Measurements from ENCODE around the gene IGSF21. TPM values are rescaled to one million over a fixed set of nuclear protein-coding genes. Genes with fewer than 3 reads are reported as not detected.

Gene IGSF21
- total RNA-seq, 4 donors from 2014 or later = 1.2 to 19.1 (median 1.9) TPM; not detected in 1

- H3K9me3 ChIP-seq = no peaks in the 10 kb centered on the region
- H3K4me1 ChIP-seq = peaks cover 0 to 28% of the 10 kb centered on the region in 2 donors
- H3K4me3 ChIP-seq = no peak overlapping the region
- no peak overlapping the region for H3K27ac ChIP-seq
- H3K36me3 ChIP-seq = no peaks in the 10 kb centered on the region
- intact Hi-C loops (cut with DNase I; ENCODE audit: low total_unique reads) = no loop called here
- no peak for DNase-seq
- TF ChIP-seq CTCF (IDR thresholded peaks at IDR 0.05) = no peak
- no peak for TF ChIP-seq POLR2A (IDR thresholded peaks at IDR 0.05)
- peaks cover 0 to 46% of the 10 kb centered on the region in 2 donors for H3K27me3 ChIP-seq
Measured at GRCh38 chr1:18109058-18109755, 1.6 kb downstream of the IGSF21 start.

GRCh38 chr1:18109756-18110597, 2.4 kb downstream of the IGSF21 start:
- intact Hi-C loops (cut with DNase I; ENCODE audit: low total_unique reads) = no loop called here
- H3K36me3 ChIP-seq = no peaks in the 10 kb centered on the region
- H3K27me3 ChIP-seq = peaks cover 0 to 46% of the 10 kb centered on the region in 2 donors
- DNase-seq = peak in 1 of 2 donors; percentile 16
- peaks cover 0 to 28% of the 10 kb centered on the region in 2 donors for H3K4me1 ChIP-seq
- no peaks in the 10 kb centered on the region for H3K9me3 ChIP-seq
- no peak overlapping the region for H3K27ac ChIP-seq
- TF ChIP-seq POLR2A (IDR thresholded peaks at IDR 0.05) = no peak
- no peak for TF ChIP-seq CTCF (IDR thresholded peaks at IDR 0.05)
- no peak overlapping the region for H3K4me3 ChIP-seq

GRCh38 chr1:18110598-18110939, 3.0 kb downstream of the IGSF21 start:
- Histone ChIP-seq H3K4me1 (peaks cover 0 to 28% of the 10 kb centered on the region in 2 donors), H3K36me3 (no peaks in the 10 kb centered on the region), H3K4me3 (no peak overlapping the region), H3K9me3 (no peaks in the 10 kb centered on the region), H3K27me3 (peaks cover 0 to 44% of the 10 kb centered on the region in 2 donors), H3K27ac (no peak overlapping the region)
- TF ChIP-seq CTCF (IDR thresholded peaks at IDR 0.05) (no peak), POLR2A (IDR thresholded peaks at IDR 0.05) (no peak)
- intact Hi-C loops (cut with DNase I; ENCODE audit: low total_unique reads) = no loop called here
- no peak for DNase-seq

- H3K4me3 ChIP-seq = no peak overlapping the region
- DNase-seq = no peak
- H3K36me3 ChIP-seq = no peaks in the 10 kb centered on the region
- intact Hi-C loops (cut with DNase I; ENCODE audit: low total_unique reads) = no loop called here
- no peaks in the 10 kb centered on the region for H3K9me3 ChIP-seq
- H3K27me3 ChIP-seq = peaks cover 0 to 40% of the 10 kb centered on the region in 2 donors
- H3K4me1 ChIP-seq = peaks cover 0 to 28% of the 10 kb centered on the region in 2 donors
- H3K27ac ChIP-seq = no peak overlapping the region
- TF ChIP-seq POLR2A (IDR thresholded peaks at IDR 0.05) (no peak), CTCF (IDR thresholded peaks at IDR 0.05) (no peak)
Measured at GRCh38 chr1:18110968-18111367, 3.4 kb downstream of the IGSF21 start.
